Stimulated activated CD4-positive, alpha-beta T cell treated with anti-CD3 and anti-CD28 coated beads, Interleukin-4, amount 100 ng/mL, for 4 hours (primary cell): ENCODE data around the gene LILRA2.
"Not testable (repeated sequence)": the region's sequence is repeated elsewhere in the genome, so short reads cannot be mapped to it uniquely, and the experiment has no call there.

ENCODE experiments used
- DNase-seq, 2 experiments: peaks; one replicate each; pipeline ENCODE4 v3.0.0-alpha.2; 2020

The LILRA2 gene

DNA sequence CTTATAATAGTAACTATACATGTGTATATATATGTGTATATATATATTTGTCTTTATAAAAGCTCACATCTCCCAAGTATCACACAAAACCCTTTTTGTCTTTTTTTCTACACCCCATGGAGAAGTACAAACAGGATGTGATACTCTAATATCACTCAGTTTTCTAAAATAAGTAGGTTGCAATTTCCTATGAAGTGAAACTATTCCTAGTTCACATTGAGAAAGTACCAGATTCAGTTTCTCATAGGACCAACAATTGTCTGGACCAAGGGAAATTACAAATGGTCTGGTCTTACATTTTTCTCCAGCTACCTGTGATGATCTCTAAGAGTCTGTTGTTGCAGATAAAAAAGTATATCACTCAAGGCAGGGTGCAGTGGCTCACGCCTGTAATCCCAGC lies 38.8 kb downstream of the LILRA2 start:
- no peak for DNase-seq

GRCh38 chr19:54614726-54615125 lies 41.1 kb downstream of the LILRA2 start:
- DNase-seq = no peak

GRCh38 chr19:54616057-54616456 lies 42.5 kb downstream of the LILRA2 start:
- DNase-seq = no peak

- no peak for DNase-seq
Observed at GRCh38 chr19:54616821-54617560, 43.4 kb downstream of the LILRA2 start.

GRCh38 chr19:54620464-54620863 lies 46.9 kb downstream of the LILRA2 start:
- DNase-seq = no peak

GRCh38 chr19:54622431-54622830 lies 48.8 kb downstream of the LILRA2 start:
- no peak for DNase-seq

GRCh38 chr19:54624234-54624633 lies 50.6 kb downstream of the LILRA2 start:
- not testable (repeated sequence) for DNase-seq

DNA sequence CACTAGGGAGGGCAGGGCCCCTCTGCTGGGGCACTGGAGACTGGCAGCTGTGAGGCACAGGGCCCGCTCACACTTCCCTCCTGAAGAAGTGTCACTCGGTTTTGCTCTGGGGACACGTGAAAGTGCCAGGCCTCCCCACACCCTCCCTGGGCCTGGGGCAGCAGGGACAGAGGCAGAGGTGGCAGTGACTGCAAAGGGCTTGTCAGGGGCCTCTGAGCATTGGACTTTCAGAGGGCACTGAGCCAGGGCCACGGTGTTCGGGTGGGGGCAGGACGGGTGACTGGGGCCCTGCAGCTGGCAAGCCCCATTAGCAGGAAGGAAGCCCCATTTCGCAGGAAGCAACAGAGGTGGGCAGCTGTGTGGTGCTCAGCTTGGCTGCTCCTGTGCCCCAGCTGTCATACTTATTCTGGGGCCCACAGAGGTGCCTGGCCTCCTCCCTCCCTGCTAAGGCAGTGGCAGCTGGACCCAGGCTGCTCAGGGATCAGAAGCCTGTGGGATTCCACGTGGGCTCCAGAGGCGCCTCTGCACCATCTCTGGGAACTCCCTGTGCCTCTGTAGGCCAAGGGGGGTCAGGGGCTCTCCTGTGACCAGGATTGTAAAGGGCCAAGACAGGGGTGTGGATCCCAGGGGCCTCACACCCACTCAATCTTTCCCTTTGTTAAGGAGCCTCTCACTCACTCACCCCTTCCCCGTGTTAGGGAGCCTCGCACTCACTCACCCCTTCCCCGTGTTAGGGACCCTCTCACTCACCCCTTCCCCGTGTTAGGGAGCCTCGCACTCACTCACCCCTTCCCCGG lies 51.5 kb downstream of the LILRA2 start:
- DNase-seq = not testable (repeated sequence)

DNA sequence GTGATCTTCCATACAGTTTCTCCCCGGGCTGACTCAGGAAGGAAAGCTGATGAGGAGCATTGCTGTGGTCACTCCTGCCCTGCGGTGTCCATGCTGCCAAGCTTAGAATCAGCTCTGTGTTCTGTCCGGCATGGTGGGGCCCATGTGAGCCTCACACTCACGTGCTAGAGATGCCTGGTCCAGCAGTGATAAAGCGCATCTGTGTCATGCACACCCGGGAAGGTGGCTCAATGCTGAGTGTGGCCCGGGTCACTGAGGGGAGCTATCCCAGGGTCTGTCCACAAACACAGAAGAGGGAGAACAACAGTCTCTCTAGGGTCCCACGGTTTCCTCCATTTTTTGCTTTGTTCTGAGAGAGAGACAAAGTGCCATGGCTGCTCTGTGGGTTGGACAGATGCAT lies 53.2 kb downstream of the LILRA2 start:
- DNase-seq = no peak

DNA sequence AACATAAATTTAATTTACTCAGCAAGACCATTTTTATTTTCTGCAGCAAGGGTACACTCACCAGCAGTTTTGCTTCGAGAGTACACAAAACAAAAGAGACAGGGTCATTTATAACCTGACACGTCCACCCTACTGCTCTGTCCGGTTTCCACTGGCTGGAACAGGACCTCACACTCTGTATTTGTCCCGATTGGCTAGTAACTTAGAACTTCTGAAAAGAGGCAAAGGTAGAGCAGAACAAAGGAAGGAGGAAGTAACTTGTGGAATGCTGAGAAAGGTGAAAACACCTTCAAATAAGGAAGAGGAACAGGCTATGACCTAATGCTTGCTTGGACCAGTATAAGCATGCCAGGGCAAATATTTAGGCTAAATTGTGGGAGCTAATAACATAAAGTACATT lies 54.3 kb downstream of the LILRA2 start:
- DNase-seq = not testable (repeated sequence)

GRCh38 chr19:54630262-54630661 lies 56.7 kb downstream of the LILRA2 start, which contains the start of gene LILRB1:
Gene LILRB1 (plus strand): TSS chr19:54630484. CDS start chr19:54631074, 590 bp downstream.
- DNase-seq = not testable (repeated sequence)

GRCh38 chr19:54630782-54631181 lies 57.2 kb downstream of the LILRA2 start:
- no peak for DNase-seq

DNA sequence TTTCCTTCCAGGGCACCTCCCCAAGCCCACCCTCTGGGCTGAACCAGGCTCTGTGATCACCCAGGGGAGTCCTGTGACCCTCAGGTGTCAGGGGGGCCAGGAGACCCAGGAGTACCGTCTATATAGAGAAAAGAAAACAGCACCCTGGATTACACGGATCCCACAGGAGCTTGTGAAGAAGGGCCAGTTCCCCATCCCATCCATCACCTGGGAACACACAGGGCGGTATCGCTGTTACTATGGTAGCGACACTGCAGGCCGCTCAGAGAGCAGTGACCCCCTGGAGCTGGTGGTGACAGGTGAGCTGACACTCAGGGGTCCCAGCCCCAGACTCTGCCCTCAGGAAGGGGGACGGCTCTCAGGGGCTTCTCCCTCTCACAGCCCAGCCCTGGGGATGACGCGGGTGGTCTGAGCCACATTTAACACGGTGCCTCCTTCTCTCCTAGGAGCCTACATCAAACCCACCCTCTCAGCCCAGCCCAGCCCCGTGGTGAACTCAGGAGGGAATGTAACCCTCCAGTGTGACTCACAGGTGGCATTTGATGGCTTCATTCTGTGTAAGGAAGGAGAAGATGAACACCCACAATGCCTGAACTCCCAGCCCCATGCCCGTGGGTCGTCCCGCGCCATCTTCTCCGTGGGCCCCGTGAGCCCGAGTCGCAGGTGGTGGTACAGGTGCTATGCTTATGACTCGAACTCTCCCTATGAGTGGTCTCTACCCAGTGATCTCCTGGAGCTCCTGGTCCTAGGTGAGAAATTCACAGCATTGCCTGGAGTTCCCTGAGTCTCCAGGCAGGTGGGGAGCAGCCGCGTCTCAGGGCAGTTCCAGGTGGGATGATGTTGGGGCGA lies 58.1 kb downstream of the LILRA2 start:
- not testable (repeated sequence) for DNase-seq

GRCh38 chr19:54632517-54632916 lies 58.9 kb downstream of the LILRA2 start:
- DNase-seq = not testable (repeated sequence)

- DNase-seq = no peak
Observed at GRCh38 chr19:54633401-54633800, 59.8 kb downstream of the LILRA2 start.

DNA sequence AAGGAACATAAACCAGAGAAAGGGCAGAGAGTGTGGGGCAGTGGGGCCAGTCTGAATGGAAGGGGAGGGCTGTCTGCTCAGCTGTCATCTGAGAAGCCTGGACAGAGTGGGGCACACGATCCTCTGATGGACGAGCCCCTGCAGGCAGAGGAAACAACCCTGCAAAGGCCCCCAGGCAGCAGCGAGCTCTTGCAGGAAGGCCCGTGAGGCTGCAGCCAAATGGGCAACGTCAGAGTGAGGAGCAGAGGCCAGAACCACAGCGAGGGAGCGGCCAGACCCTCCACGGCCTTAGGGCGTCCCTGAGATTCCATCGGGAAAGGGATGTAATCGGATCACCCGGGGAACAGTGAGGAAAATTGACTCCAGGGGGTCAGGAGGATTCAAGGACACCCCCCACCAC lies 62.5 kb downstream of the LILRA2 start:
- DNase-seq = not testable (repeated sequence)

DNA sequence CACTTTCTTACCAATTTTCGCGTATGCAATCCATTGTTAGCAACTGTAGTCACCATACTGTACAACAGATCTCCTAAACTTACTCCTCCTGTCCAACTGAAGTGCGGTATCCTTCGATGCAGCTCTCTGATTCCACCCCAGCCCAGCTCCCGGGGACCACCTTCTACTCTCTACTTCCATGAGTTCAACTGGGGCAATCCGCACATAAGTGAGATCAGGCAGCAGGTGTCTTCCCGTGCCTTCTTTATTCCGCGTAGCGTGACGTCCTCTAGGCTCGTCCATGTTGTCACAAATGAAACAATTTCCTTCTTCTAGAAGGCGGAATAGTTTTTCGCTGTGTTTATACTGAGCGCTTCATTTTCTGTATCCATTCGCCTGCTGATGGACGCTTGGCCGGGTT lies 65.1 kb downstream of the LILRA2 start:
- DNase-seq = no peak
